PFSK-1 (cell line): ENCODE results near the gene RSL1D1.

Source experiments
- FOXP2 ChIP-seq: optimal IDR thresholded peaks from 2 replicates; pipeline ENCODE3; 2011; ENCODE audit warnings: borderline replicate concordance, control low read depth, inconsistent platforms; ENCODE audit not compliant: insufficient read depth; ENCODE audit errors: extremely low read length, extremely low read depth
- POLR2AphosphoS5 ChIP-seq: IDR thresholded peaks from 2 replicates; pipeline ENCODE4 v1.6.1; 2012; ENCODE audit warnings: low read depth, mild to moderate bottlenecking, control low read depth, low read length, moderate library complexity
- REST ChIP-seq, 2 experiments: IDR thresholded peaks; 2 replicates each; pipeline versions ENCODE4 v1.6.1 to v1.8.0; 2011 to 2012; ENCODE audit warnings: low read depth in 2 of 2, low read length in 2 of 2, control low read depth in 1 of 2, inconsistent platforms in 1 of 2, mild to moderate bottlenecking in 1 of 2, moderate library complexity in 1 of 2; ENCODE audit not compliant: insufficient read depth in 1 of 2
- SIN3A ChIP-seq: IDR thresholded peaks from 2 replicates; pipeline ENCODE4 v1.6.1; 2012; ENCODE audit warnings: mild to moderate bottlenecking, low read length, moderate library complexity, borderline replicate concordance; ENCODE audit not compliant: insufficient read depth
- TAF1 ChIP-seq: IDR thresholded peaks from 2 replicates; pipeline ENCODE4 v1.6.1; 2012; ENCODE audit warnings: low read length, control low read depth, borderline replicate concordance; ENCODE audit not compliant: insufficient read depth

RSL1D1 gene

GRCh38 chr16:11795887-11796226, 55.5 kb downstream of the RSL1D1 start:
- TF ChIP-seq POLR2AphosphoS5 = no peak
- TF ChIP-seq FOXP2 = no peak
- TF ChIP-seq REST (IDR thresholded peaks at IDR 0.05; ENCODE audit: insufficient read depth in 1 of 2, low read depth in 2 of 2, low read length in 2 of 2) = no peak
- TF ChIP-seq SIN3A = no peak
- TF ChIP-seq TAF1 = no peak

GRCh38 chr16:11794996-11795886, 56.1 kb downstream of the RSL1D1 start:
- TF ChIP-seq FOXP2 (no peak), TAF1 (no peak), REST (IDR thresholded peaks at IDR 0.05; ENCODE audit: insufficient read depth in 1 of 2, low read depth in 2 of 2, low read length in 2 of 2) (no peak), SIN3A (no peak), POLR2AphosphoS5 (no peak)

GRCh38 chr16:11794447-11794846, 56.9 kb downstream of the RSL1D1 start:
- no peak for TF ChIP-seq TAF1
- TF ChIP-seq FOXP2 = no peak
- no peak for TF ChIP-seq REST (IDR thresholded peaks at IDR 0.05; ENCODE audit: insufficient read depth in 1 of 2, low read depth in 2 of 2, low read length in 2 of 2)
- no peak for TF ChIP-seq SIN3A
- TF ChIP-seq POLR2AphosphoS5 = no peak

GRCh38 chr16:11793840-11794239, 57.5 kb downstream of the RSL1D1 start:
- TF ChIP-seq REST (IDR thresholded peaks at IDR 0.05; ENCODE audit: insufficient read depth in 1 of 2, low read depth in 2 of 2, low read length in 2 of 2) (no peak), FOXP2 (no peak), SIN3A (no peak), TAF1 (no peak), POLR2AphosphoS5 (no peak)
